HepG2 (cell line): ENCODE results near the gene NT5DC1. TPM values are rescaled to one million over a fixed set of nuclear protein-coding genes. Genes with fewer than 3 reads are reported as not detected.

ENCODE experiments used
- HOXA9 ChIP-seq: sonication (generic); formaldehyde crosslinking; IDR thresholded peaks from 2 replicates; pipeline ENCODE4 v1.8.1; 2022; ENCODE audit warnings: missing genetic modification reagents, mild to moderate bottlenecking, moderate library complexity, borderline replicate concordance
- KAT7 ChIP-seq: IDR thresholded peaks from 2 replicates; pipeline ENCODE4 v1.6.1; 2018; ENCODE audit warnings: borderline replicate concordance, missing compliant biosample characterization
- MAF1 ChIP-seq: sonication (generic); formaldehyde crosslinking; IDR thresholded peaks from 2 replicates; pipeline ENCODE4 v1.5.0; 2020; ENCODE audit warnings: missing genetic modification reagents, borderline replicate concordance
- NFKB2 ChIP-seq: sonication (generic); formaldehyde crosslinking; IDR thresholded peaks from 2 replicates; pipeline ENCODE4 v1.4.0; 2020; ENCODE audit warnings: missing genetic modification reagents, borderline replicate concordance
- PATZ1 ChIP-seq: sonication (generic); formaldehyde crosslinking; IDR thresholded peaks from 2 replicates; pipeline ENCODE4 v1.4.0; 2020; ENCODE audit warnings: missing genetic modification reagents
- U2AF2 ChIP-seq: fragments of 200-400 bp; formaldehyde crosslinking; IDR thresholded peaks from 2 replicates; pipeline ENCODE4 v1.6.1; 2017; ENCODE audit warnings: low read depth, mild to moderate bottlenecking, low read length
- ZBTB38 ChIP-seq: sonication (generic); formaldehyde crosslinking; IDR thresholded peaks from 2 replicates; pipeline ENCODE4 v1.5.1; 2020; ENCODE audit warnings: mild to moderate bottlenecking, missing genetic modification reagents
- ZFP82 ChIP-seq: sonication (generic); formaldehyde crosslinking; IDR thresholded peaks from 2 replicates; pipeline ENCODE4 v1.5.1; 2020; ENCODE audit warnings: mild to moderate bottlenecking, missing genetic modification reagents, borderline replicate concordance
- ZNF557 ChIP-seq: sonication (generic); formaldehyde crosslinking; IDR thresholded peaks from 2 replicates; pipeline ENCODE4 v1.4.0; 2020; ENCODE audit warnings: missing genetic modification reagents
- ZSCAN22 ChIP-seq: sonication (generic); formaldehyde crosslinking; IDR thresholded peaks from 2 replicates; pipeline ENCODE4 v1.4.0; 2020; ENCODE audit warnings: mild to moderate bottlenecking, missing genetic modification reagents
- ZSCAN9 ChIP-seq: IDR thresholded peaks from 2 replicates; pipeline ENCODE4 v1.6.1; 2016; ENCODE audit warnings: borderline replicate concordance
- polyA plus RNA-seq, 8 experiments: library from polyadenylated mRNA; depleted of rRNA in 3 of 8; stranded (reverse) in 7 of 8; unstranded in 1 of 8; fragments of >200 nt; fragmentation: Illumina TruSeq in 4 of 8; extraction: Trizol in 4 of 8; gene quantifications; 2 replicates each; pipeline versions ENCODE4 v1.2.1 to v1.2.3, GENCODE V29; 2011 to 2016; ENCODE audit warnings: low read depth in 4 of 8, missing spikeins in 1 of 8, mixed read lengths in 1 of 8; ENCODE audit not compliant: insufficient read depth in 1 of 8
- total RNA-seq, 5 experiments: library from RNA; depleted of rRNA; stranded (reverse); fragments of >200 nt; fragmentation: Illumina TruSeq; extraction: Trizol; gene quantifications; 2 replicates each; pipeline ENCODE4 v1.2.3, GENCODE V29; 2016; ENCODE audit warnings: low read depth in 1 of 5
- TF ChIP-seq, protein P1 (sequence below): sonication (generic); formaldehyde crosslinking; IDR thresholded peaks from 2 replicates; pipeline ENCODE4 v1.4.0; 2020; ENCODE audit warnings: mild to moderate bottlenecking, missing genetic modification reagents
- TF ChIP-seq, protein P2 (sequence below): sonication (generic); formaldehyde crosslinking; IDR thresholded peaks from 2 replicates; pipeline ENCODE4 v1.5.0; 2020; ENCODE audit warnings: missing genetic modification reagents
- TF ChIP-seq, protein P3 (sequence below): sonication (generic); formaldehyde crosslinking; IDR thresholded peaks from 2 replicates; pipeline ENCODE4 v1.4.0; 2020; ENCODE audit warnings: missing genetic modification reagents

NT5DC1 gene
- total and polyA plus RNA-seq, 2 of the 13 experiments (the other 11 are each of a cell fraction or from before 2014, with no cell fraction given): 27.0 to 56.1 TPM

DNA sequence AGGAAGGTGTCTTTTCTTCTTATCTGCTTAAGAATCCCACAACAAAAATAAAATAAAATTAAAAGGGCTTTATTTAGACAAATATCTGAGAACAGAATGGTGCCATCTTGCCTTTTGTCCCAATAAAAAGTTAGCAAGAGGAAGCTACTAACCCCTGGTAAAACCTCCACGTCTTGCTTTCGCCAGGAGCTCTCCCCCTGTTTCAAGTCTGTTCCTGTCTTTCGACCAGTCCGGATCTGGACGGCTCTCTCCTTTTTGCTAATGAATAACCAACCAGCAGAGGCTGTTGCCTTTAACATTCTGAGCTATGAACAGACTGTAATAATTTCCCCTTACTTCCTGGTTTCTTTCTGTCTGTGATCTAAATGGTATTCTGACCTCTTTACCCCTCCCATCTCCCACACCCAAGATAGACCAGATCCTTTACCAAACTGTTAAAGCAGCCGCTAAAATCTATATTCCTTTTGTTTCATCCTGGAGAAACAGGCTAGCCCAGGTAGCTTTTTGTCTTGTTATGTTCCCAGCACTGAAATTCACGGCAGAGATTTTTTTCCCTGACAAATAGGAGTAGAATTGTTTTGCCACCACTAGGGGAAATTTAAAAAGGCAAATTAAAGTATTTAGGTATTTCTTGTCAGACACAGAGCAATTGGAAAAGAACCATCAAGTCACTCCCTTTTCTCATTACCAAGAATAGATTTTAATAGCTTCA, 39.9 kb upstream of the NT5DC1 start, which contains the start of gene FRK (continued):
- TF ChIP-seq, protein P1, sequence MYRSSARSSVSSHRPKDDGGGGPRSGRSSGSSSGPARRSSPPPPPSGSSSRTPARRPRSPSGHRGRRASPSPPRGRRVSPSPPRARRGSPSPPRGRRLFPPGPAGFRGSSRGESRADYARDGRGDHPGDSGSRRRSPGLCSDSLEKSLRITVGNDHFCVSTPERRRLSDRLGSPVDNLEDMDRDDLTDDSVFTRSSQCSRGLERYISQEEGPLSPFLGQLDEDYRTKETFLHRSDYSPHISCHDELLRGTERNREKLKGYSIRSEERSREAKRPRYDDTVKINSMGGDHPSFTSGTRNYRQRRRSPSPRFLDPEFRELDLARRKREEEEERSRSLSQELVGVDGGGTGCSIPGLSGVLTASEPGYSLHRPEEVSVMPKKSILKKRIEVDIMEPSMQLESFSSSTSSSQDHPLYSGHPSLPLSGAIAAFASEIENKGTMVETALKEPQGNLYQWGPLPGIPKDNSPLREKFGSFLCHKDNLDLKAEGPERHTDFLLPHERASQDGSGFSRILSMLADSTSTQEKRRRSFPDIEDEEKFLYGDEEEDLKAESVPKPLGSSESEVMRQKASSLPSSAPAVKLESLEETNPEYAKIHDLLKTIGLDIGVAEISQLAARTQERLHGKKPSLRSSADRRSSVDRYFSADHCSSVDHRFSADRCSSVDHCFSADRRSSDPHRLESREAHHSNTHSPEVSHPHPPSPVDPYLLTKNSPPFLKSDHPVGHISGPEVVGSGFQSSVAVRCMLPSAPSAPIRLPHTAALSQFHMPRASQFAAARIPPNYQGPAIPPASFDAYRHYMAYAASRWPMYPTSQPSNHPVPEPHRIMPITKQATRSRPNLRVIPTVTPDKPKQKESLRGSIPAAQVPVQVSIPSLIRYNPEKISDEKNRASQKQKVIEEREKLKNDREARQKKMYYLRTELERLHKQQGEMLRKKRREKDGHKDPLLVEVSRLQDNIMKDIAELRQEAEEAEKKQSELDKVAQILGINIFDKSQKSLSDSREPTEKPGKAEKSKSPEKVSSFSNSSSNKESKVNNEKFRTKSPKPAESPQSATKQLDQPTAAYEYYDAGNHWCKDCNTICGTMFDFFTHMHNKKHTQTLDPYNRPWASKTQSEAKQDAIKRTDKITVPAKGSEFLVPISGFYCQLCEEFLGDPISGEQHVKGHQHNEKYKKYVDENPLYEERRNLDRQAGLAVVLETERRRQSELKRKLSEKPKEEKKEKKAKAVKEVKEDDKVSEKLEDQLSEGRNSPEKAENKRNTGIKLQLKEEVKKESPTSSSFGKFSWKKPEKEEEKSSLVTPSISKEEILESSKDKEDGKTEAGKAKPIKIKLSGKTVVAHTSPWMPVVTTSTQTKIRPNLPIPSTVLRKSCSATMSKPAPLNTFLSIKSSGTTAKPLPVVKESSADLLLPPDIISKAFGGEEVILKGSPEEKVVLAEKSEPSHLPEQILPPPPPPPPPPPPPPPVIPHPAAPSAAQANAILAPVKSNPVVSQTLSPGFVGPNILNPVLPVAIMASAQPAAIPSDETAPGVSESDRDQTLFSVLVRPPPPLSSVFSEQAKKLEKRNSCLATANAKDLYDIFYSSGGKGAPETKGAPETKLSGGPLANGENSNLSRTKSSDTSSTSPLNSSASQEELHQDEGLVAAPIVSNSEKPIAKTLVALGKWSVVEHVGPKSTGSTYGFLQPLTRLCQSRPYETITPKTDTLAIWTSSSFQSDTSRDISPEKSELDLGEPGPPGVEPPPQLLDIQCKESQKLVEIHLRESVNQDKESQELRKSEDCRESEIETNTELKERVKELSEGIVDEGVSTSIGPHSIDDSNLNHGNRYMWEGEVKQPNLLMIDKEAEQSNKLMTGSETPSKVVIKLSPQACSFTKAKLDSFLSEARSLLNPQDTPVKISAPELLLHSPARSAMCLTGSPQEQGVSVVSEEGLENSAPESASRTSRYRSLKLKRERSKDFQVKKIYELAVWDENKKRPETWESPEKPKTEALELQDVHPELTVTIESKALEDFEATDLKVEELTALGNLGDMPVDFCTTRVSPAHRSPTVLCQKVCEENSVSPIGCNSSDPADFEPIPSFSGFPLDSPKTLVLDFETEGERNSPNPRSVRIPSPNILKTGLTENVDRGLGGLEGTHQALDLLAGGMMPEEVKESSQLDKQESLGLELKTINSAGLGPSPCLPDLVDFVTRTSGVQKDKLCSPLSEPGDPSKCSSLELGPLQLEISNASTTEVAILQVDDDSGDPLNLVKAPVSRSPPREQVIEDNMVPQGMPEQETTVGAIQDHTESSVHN (CRISPR knock-in tag): no peak
- TF ChIP-seq NFKB2 (CRISPR knock-in tag) (no peak), ZSCAN22 (CRISPR knock-in tag) (no peak), MAF1 (CRISPR knock-in tag) (no peak), PATZ1 (CRISPR knock-in tag) (no peak), ZNF557 (CRISPR knock-in tag) (no peak), ZSCAN9 (CRISPR knock-in tag) (peak; percentile 70), U2AF2 (no peak), ZFP82 (CRISPR knock-in tag) (peak; percentile 74; the same call in 1 of the 2 replicates), KAT7 (CRISPR knock-in tag) (no peak), HOXA9 (CRISPR knock-in tag) (no peak), ZBTB38 (CRISPR knock-in tag) (no peak)
- TF ChIP-seq, protein P2, sequence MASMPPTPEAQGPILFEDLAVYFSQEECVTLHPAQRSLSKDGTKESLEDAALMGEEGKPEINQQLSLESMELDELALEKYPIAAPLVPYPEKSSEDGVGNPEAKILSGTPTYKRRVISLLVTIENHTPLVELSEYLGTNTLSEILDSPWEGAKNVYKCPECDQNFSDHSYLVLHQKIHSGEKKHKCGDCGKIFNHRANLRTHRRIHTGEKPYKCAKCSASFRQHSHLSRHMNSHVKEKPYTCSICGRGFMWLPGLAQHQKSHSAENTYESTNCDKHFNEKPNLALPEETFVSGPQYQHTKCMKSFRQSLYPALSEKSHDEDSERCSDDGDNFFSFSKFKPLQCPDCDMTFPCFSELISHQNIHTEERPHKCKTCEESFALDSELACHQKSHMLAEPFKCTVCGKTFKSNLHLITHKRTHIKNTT: no peak
- TF ChIP-seq, protein P3, sequence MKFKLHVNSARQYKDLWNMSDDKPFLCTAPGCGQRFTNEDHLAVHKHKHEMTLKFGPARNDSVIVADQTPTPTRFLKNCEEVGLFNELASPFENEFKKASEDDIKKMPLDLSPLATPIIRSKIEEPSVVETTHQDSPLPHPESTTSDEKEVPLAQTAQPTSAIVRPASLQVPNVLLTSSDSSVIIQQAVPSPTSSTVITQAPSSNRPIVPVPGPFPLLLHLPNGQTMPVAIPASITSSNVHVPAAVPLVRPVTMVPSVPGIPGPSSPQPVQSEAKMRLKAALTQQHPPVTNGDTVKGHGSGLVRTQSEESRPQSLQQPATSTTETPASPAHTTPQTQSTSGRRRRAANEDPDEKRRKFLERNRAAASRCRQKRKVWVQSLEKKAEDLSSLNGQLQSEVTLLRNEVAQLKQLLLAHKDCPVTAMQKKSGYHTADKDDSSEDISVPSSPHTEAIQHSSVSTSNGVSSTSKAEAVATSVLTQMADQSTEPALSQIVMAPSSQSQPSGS (CRISPR knock-in tag): no peak
